WERI-Rb-1 (cell line): ENCODE data around the gene IL3.

Source experiments
- DNase-seq: peaks from one replicate; pipeline ENCODE4 v3.0.0-alpha.2; 2020
- H3K27ac ChIP-seq: fragments of 250-450 bp; sonication (Bioruptor Pico); 2 replicates; pipeline ENCODE4 v1.5.1; 2020; ENCODE audit warnings: mild to moderate bottlenecking, moderate library complexity
- H3K27me3 ChIP-seq: fragments of 250-450 bp; sonication (Bioruptor Pico); 2 replicates; pipeline ENCODE4 v1.5.1; 2021; ENCODE audit warnings: mild to moderate bottlenecking, low read depth, moderate library complexity; ENCODE audit not compliant: insufficient read depth, severe bottlenecking
- H3K36me3 ChIP-seq: fragments of 250-450 bp; sonication (Bioruptor Pico); 2 replicates; pipeline ENCODE4 v1.5.1; 2020; ENCODE audit warnings: mild to moderate bottlenecking, moderate library complexity
- H3K4me3 ChIP-seq: 2 replicates; pipeline ENCODE4 v1.5.1; 2011; ENCODE audit warnings: low read depth, mild to moderate bottlenecking, control low read depth, low read length
- H3K9me3 ChIP-seq: fragments of 250-450 bp; sonication (Bioruptor Pico); 2 replicates; pipeline ENCODE4 v1.5.1; 2021; ENCODE audit warnings: mild to moderate bottlenecking, moderate library complexity; ENCODE audit not compliant: severe bottlenecking
- TF ChIP-seq, protein P1 (sequence below): IDR thresholded peaks from 2 replicates; pipeline ENCODE4 v1.5.1; 2011; ENCODE audit warnings: low read depth, mild to moderate bottlenecking, control low read depth, inconsistent platforms, low read length

Gene IL3

DNA sequence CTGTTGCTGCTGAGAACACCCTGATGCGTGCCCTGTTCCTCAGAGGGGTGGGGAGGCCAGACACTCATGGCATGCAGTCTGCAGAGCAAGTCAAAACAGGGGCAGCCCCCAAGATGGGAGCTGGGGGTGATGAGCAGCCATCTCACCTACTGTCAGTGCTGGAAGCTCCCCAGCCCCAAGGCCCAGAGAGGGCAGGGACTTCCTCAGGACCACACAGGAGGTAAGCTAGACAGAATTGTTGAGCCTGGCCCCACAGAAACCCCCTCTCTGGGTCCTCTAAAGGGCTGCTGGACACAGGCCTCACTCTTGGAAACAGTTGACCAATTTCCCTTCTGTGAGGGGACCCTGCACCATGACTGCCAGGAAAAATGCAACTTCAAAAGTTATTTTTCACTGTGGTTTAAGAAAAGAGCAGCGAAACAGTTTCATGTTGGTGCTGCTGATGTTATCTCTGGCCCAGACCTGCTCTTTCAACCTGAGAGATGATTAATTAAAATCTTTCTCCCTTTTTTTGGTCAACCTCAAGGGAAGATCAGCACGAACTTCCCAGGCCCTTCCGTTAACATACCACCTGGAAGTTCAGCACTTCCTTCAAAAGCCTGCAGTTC lies 22.7 kb downstream of the IL3 start:
- no peak for DNase-seq
- no peaks in the 10 kb centered on the region for H3K9me3 ChIP-seq
- no peaks in the 10 kb centered on the region for H3K27me3 ChIP-seq
- no peaks in the 10 kb centered on the region for H3K36me3 ChIP-seq
- TF ChIP-seq, protein P1, sequence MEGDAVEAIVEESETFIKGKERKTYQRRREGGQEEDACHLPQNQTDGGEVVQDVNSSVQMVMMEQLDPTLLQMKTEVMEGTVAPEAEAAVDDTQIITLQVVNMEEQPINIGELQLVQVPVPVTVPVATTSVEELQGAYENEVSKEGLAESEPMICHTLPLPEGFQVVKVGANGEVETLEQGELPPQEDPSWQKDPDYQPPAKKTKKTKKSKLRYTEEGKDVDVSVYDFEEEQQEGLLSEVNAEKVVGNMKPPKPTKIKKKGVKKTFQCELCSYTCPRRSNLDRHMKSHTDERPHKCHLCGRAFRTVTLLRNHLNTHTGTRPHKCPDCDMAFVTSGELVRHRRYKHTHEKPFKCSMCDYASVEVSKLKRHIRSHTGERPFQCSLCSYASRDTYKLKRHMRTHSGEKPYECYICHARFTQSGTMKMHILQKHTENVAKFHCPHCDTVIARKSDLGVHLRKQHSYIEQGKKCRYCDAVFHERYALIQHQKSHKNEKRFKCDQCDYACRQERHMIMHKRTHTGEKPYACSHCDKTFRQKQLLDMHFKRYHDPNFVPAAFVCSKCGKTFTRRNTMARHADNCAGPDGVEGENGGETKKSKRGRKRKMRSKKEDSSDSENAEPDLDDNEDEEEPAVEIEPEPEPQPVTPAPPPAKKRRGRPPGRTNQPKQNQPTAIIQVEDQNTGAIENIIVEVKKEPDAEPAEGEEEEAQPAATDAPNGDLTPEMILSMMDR = no peak
- H3K4me3 ChIP-seq = no peak overlapping the region
- H3K27ac ChIP-seq = no peak overlapping the region

DNA sequence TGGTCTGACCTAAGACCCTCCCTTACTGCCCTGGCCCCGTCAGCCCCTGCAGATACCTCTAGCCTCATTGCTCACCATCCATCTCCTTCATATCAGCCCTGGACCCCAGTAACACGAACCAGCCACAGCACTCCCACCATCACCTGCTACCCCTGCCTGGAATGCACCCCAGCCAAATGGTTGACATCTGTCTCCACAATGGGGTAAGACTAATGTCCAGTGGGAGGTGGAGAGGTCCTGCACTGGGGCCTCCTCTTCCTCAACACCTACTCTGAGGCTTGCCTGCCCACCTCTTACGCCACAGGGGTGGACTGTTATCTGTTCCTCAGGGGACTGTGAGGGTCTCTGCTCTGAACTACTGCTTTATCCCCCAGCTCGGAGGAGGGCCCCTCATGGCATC lies 25.2 kb downstream of the IL3 start:
- H3K27ac ChIP-seq = no peak overlapping the region
- no peak overlapping the region for H3K4me3 ChIP-seq
- H3K36me3 ChIP-seq = no peaks in the 10 kb centered on the region
- no peaks in the 10 kb centered on the region for H3K27me3 ChIP-seq
- no peak for DNase-seq
- TF ChIP-seq, protein P1 = no peak
- no peaks in the 10 kb centered on the region for H3K9me3 ChIP-seq

DNA sequence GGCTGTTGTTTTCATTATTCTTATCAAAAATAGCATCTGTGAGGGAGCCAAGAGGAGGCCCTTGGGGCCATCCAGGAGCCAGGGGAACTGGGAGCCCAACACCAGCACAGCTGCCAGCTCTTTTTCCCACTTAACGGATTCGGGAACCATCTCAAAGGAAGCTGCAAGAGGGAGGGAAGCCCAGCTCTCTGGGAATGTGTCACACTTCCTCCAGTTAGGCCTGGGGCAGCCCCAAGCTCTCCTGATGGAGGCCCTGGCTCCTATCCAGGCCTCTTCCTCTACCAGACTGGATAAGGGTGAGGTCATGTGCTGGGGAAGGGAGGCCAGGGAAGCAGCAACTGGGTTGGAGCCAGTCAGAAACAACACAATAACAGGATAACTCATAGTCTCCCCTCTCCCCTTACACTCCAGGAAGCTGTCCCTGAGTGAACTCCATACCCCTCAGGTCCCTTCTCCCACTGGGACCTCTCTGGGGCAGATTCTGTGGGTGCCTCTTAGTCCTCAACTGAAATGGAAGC lies 25.9 kb downstream of the IL3 start:
- DNase-seq = no peak
- Histone ChIP-seq H3K4me3 (no peak overlapping the region), H3K36me3 (no peaks in the 10 kb centered on the region), H3K27ac (no peak overlapping the region), H3K9me3 (no peaks in the 10 kb centered on the region), H3K27me3 (no peaks in the 10 kb centered on the region)
- TF ChIP-seq, protein P1 = no peak

DNA sequence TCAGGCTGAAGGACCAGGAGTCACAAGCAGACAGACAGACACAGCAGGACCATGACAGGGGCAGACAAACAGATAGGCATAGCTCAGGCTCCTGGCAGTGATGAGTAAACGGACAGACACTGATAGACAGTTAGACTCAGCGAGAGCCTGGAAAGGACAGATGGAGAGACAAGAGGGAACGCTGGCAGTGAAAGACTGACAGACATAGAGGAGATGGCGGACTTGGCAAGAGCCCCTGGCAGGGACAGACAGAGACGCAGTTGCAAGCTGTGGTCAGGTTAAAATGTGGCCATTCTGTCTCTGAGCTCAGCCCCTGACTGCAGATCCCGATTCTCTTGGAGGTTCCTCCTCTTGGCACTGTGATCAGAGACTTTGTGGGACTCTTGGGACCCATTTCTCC lies 26.7 kb downstream of the IL3 start:
- H3K9me3 ChIP-seq = no peaks in the 10 kb centered on the region
- no peaks in the 10 kb centered on the region for H3K36me3 ChIP-seq
- TF ChIP-seq, protein P1 = no peak
- no peak overlapping the region for H3K27ac ChIP-seq
- H3K4me3 ChIP-seq = no peak overlapping the region
- H3K27me3 ChIP-seq = no peaks in the 10 kb centered on the region
- no peak for DNase-seq

DNA sequence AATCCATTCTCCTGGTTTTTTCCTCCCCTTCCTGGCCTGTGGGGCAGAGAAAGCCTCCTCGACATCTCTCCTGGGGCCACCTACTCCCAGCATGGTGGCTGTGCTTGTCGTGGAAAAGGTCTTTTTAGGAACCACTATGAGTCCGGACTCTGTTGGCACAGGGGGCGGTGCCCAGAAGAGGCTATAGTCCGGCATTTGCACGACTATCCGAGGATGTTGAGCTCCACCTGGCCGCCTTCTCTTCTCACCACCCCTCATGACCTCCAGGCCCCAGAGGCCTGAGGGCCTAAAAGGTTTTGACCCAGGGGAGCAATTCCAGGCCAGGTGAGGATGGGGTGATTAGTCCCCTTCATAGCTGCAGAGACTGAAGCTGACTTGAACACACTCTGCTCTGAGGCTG lies 27.2 kb downstream of the IL3 start:
- H3K27me3 ChIP-seq = no peaks in the 10 kb centered on the region
- no peak for DNase-seq
- H3K4me3 ChIP-seq = no peak overlapping the region

DNA sequence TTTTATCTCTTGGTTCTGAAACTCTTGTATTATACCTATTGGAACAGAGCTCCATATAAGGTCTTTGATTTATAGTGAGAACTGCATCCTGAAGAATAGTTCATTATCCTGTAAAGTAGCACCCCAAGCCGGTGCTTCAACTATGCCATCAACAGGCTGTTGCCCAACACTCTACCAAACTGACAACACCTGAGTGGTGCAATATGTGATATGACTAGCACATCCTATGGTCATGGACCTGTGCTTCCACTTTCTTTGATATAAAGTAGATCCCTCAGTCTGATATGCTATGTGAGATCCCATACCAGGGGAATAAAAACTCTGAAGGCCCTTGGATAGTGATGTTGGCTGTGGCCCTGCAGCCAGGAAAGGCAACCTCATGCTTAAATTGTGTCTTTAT lies 28.9 kb downstream of the IL3 start:
- TF ChIP-seq, protein P1 = no peak
- Histone ChIP-seq H3K9me3 (no peaks in the 10 kb centered on the region), H3K36me3 (no peaks in the 10 kb centered on the region), H3K27me3 (no peaks in the 10 kb centered on the region), H3K27ac (no peak overlapping the region), H3K4me3 (no peak overlapping the region)
- no peak for DNase-seq

More for the DNA sequence above, 27.2 kb downstream of the IL3 start:
- TF ChIP-seq, protein P1 = no peak
- no peaks in the 10 kb centered on the region for H3K36me3 ChIP-seq
- no peaks in the 10 kb centered on the region for H3K9me3 ChIP-seq
- H3K27ac ChIP-seq = no peak overlapping the region
